ENCODE results near the gene KATNAL1.

Gene KATNAL1

GRCh38 chr13:30346789-30347167 is 39.4 kb upstream of the KATNAL1 start:
- Histone ChIP-seq H3K9ac (no peak overlapping the region), H3K9me3 (replicated peaks in 1 of 11) (peaks cover 0 to 8% (median 0%) of the 10 kb centered on the region in 11 experiments; a peak in 1 of 22 replicates), H3K4me1 (peaks cover 4 to 25% (median 11%) of the 10 kb centered on the region in 10 experiments; a peak in 17 of 20 replicates), H3K4me3 (no peak overlapping the region), H3K27ac (no peak overlapping the region), H3K27me3 (no peaks in the 10 kb centered on the region), H4K20me1 (no peaks in the 10 kb centered on the region; a peak in 1 of 22 replicates), H3K36me3 (peaks cover 0 to 97% (median 23%) of the 10 kb centered on the region in 11 experiments; a peak in 11 of 22 replicates), H3K4me2 (peak overlapping the region in 9 of 11 experiments; percentile 2 to 55 (median 40); a peak in 13 of 22 replicates)
- no peak for TF ChIP-seq Cebpa-rat (IDR thresholded peaks at IDR 0.05)

DNA sequence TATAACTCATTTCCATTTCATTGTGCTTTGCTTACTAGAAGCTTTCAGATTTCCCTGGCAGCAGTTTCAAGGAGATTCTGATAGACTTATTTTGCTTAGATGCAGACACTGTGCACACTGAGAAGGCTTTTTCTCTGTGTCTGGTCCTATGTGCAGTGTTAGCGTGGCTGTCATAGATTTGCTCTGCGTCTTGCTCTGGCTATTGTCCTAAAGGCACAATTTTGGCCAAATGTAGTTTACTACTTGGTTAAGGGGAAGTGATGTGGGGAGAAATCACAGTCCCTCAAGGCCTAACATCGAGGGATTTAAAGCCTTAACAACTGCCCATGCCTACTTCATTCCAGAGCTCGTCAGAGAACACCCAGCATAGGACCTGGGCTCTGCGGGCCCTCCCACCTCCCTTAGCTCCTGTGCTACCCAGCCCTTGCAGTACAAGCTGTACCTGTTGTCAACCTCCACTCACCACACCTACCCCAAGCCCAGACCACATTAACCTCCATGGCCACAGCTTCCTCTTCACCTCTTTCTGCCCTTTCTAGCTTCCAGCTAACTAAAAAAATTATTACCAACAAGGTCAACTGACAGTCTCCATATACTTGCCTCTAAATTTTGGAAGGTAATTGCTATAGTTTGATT is 38.9 kb upstream of the KATNAL1 start:
- Histone ChIP-seq H3K4me1 (peaks cover 4 to 23% (median 11%) of the 10 kb centered on the region in 10 experiments; a peak in 17 of 20 replicates), H4K20me1 (no peaks in the 10 kb centered on the region; a peak in 1 of 22 replicates), H3K9me3 (replicated peaks in 1 of 11) (peaks cover 0 to 8% (median 0%) of the 10 kb centered on the region in 11 experiments; a peak in 1 of 22 replicates), H3K36me3 (peaks cover 0 to 94% (median 23%) of the 10 kb centered on the region in 11 experiments; a peak in 11 of 22 replicates), H3K27me3 (no peaks in the 10 kb centered on the region), H3K4me3 (no peak overlapping the region), H3K27ac (no peak overlapping the region), H3K4me2 (peak overlapping the region in 10 of 11 experiments; percentile 2 to 55 (median 36); a peak in 15 of 22 replicates), H3K9ac (no peak overlapping the region)
- TF ChIP-seq Cebpa-rat (IDR thresholded peaks at IDR 0.05): no peak

DNA sequence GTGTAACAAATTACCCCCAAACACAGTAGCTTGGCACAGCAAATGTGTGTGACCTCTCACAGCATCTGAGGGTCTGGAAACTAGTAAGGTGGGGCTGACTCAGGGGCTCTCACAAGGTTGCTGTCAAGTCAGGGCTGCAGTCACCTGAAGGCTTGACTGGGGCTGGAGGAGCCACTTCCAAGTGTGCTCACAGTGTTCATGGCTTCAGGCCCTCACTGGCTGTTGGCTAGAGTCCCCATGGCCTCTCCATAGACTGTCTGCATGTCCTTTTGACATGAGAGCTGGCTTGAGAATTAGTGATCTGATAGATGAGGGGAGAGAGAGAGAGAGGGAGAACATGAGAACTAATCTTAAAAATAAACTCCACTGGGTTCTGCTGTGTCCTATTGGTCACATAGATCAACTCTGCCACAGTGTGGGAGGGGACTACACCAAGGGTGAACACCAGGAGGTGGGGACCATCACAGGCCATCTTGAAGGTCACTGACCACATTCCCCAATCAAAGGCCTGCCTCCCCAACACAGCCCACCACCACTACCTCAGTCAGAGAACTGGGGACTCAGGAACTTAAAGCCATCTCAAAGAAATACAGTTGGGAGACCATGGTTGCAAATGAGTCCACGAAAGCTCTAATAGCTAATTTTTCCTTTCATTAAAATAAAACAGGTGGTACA is 38.2 kb upstream of the KATNAL1 start:
- H3K27ac ChIP-seq: no peak overlapping the region
- H3K27me3 ChIP-seq: no peaks in the 10 kb centered on the region
- H3K9me3 ChIP-seq (replicated peaks in 1 of 11): peaks cover 0 to 8% (median 0%) of the 10 kb centered on the region in 11 experiments; a peak in 1 of 22 replicates
- H4K20me1 ChIP-seq: no peaks in the 10 kb centered on the region; a peak in 1 of 22 replicates
- no peak overlapping the region for H3K4me3 ChIP-seq
- H3K9ac ChIP-seq: no peak overlapping the region
- H3K4me1 ChIP-seq: peaks cover 4 to 23% (median 12%) of the 10 kb centered on the region in 10 experiments; a peak in 17 of 20 replicates
- no peak overlapping the region for H3K4me2 ChIP-seq
- no peak for TF ChIP-seq Cebpa-rat (IDR thresholded peaks at IDR 0.05)
- H3K36me3 ChIP-seq: peaks cover 0 to 94% (median 28%) of the 10 kb centered on the region in 11 experiments; a peak in 11 of 22 replicates

- peaks cover 4 to 22% (median 17%) of the 10 kb centered on the region in 10 experiments; a peak in 17 of 20 replicates for H3K4me1 ChIP-seq
- peaks cover 0 to 77% (median 34%) of the 10 kb centered on the region in 11 experiments; a peak in 11 of 22 replicates for H3K36me3 ChIP-seq
- H4K20me1 ChIP-seq: no peaks in the 10 kb centered on the region; a peak in 1 of 22 replicates
- no peaks in the 10 kb centered on the region for H3K9me3 ChIP-seq (replicated peaks in 1 of 11)
- no peak overlapping the region for H3K4me2 ChIP-seq
- TF ChIP-seq Cebpa-rat (IDR thresholded peaks at IDR 0.05): no peak
- H3K9ac ChIP-seq: no peak overlapping the region
- no peaks in the 10 kb centered on the region for H3K27me3 ChIP-seq
- no peak overlapping the region for H3K4me3 ChIP-seq
- no peak overlapping the region for H3K27ac ChIP-seq
Measured at GRCh38 chr13:30341815-30342570, 34.6 kb upstream of the KATNAL1 start.

DNA sequence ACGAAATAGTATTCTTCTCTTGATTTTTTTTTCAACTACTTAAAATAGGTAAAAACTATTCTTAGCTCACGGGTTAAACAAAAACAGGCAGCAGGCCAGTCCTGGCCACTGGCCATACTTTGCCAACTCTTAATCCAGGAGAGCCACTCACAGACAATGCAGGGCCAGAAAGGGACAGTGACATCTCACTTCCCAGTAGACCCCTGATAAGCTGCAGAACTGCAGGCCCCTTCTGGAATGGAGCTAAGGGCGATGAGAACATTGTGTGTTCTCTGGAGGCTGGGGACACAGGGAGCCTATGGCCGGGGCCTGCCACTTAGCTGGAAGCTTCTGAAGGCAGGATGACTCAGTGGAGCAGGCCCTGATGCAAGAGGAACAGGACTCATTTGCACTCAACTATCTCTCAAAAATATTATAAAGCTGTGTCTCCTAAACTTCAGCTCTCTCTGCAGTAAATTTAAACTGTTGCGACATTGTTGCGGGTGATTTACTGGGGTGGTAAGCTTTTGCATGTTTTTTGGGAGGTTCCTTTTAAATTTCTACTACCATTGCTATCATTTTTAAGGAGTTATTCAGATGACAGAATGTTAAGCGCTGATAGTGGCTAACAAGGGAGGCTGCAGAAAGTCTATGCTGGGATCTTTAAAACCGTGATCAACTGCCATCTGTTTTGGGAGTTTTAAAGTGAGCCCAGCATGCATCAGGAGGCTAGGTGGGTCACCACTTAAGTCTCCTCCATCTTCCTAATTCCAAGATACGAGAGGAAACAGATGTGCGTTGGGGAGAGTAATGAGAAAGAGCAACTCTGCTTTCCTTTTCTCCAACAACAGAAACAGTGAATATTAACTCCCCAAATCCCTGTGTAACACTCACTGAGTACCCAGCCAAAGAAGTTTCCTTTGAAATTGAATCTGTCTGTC is 33.2 kb upstream of the KATNAL1 start:
- Histone ChIP-seq H3K9me3 (replicated peaks in 1 of 11) (no peaks in the 10 kb centered on the region), H3K27ac (no peak overlapping the region), H3K36me3 (peaks cover 0 to 63% (median 32%) of the 10 kb centered on the region in 11 experiments; a peak in 11 of 22 replicates), H3K4me3 (no peak overlapping the region), H3K9ac (no peak overlapping the region), H3K27me3 (no peaks in the 10 kb centered on the region), H3K4me1 (peaks cover 0 to 21% (median 13%) of the 10 kb centered on the region in 10 experiments; a peak in 14 of 20 replicates), H3K4me2 (no peak overlapping the region), H4K20me1 (no peaks in the 10 kb centered on the region; a peak in 1 of 22 replicates)
- peak in 1 of 11 experiments; percentile 58; a peak in 2 of 22 replicates for TF ChIP-seq Cebpa-rat (IDR thresholded peaks at IDR 0.05)

- no peaks in the 10 kb centered on the region; a peak in 1 of 22 replicates for H4K20me1 ChIP-seq
- no peaks in the 10 kb centered on the region for H3K9me3 ChIP-seq (replicated peaks in 1 of 11)
- TF ChIP-seq Cebpa-rat (IDR thresholded peaks at IDR 0.05): no peak
- no peak overlapping the region for H3K27ac ChIP-seq
- no peaks in the 10 kb centered on the region for H3K27me3 ChIP-seq
- H3K36me3 ChIP-seq: peaks cover 0 to 56% (median 24%) of the 10 kb centered on the region in 11 experiments; a peak in 11 of 22 replicates
- peaks cover 0 to 28% (median 13%) of the 10 kb centered on the region in 10 experiments; a peak in 14 of 20 replicates for H3K4me1 ChIP-seq
- H3K4me3 ChIP-seq: no peak overlapping the region
- no peak overlapping the region for H3K9ac ChIP-seq
- no peak overlapping the region for H3K4me2 ChIP-seq
Measured at GRCh38 chr13:30339738-30340330, 32.5 kb upstream of the KATNAL1 start.

DNA sequence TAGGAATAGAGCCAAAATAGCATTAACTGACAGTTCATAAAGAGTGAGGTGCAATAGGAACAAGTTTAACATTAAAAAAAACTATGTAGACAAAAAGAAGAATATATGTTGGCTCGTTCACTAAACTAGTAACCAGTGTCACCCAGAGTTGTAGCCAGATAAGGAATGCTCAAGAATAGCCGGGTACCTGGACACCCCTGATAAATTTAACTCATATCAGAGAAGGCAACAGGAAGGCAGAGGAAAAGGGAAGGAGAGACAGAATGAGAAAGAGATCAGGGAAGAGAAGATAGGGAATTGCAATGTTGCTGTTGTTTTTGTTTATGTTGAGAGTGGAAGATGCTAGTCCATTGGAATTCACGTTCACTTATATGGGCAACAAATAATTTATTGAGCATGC is 31.6 kb upstream of the KATNAL1 start:
- Histone ChIP-seq H3K4me1 (peaks cover 0 to 31% (median 13%) of the 10 kb centered on the region in 10 experiments; a peak in 14 of 20 replicates), H3K9me3 (replicated peaks in 1 of 11) (no peaks in the 10 kb centered on the region), H3K27ac (no peak overlapping the region), H3K4me2 (no peak overlapping the region), H4K20me1 (no peaks in the 10 kb centered on the region; a peak in 1 of 22 replicates), H3K4me3 (no peak overlapping the region), H3K36me3 (peaks cover 0 to 47% (median 23%) of the 10 kb centered on the region in 11 experiments; a peak in 11 of 22 replicates), H3K27me3 (no peaks in the 10 kb centered on the region), H3K9ac (no peak overlapping the region)
- no peak for TF ChIP-seq Cebpa-rat (IDR thresholded peaks at IDR 0.05)
